Right hindlimb (tissue), 1 donor: ENCODE results near the gene PSME3IP1.
"Not testable (repeated sequence)": the region's sequence is repeated elsewhere in the genome, so short reads cannot be mapped to it uniquely, and the experiment has no call there.

ENCODE experiments used
- DNase-seq: peaks from one replicate; pipeline ENCODE4 v3.0.0-alpha.2; 2018

Gene PSME3IP1, protein sequence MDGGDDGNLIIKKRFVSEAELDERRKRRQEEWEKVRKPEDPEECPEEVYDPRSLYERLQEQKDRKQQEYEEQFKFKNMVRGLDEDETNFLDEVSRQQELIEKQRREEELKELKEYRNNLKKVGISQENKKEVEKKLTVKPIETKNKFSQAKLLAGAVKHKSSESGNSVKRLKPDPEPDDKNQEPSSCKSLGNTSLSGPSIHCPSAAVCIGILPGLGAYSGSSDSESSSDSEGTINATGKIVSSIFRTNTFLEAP

DNA sequence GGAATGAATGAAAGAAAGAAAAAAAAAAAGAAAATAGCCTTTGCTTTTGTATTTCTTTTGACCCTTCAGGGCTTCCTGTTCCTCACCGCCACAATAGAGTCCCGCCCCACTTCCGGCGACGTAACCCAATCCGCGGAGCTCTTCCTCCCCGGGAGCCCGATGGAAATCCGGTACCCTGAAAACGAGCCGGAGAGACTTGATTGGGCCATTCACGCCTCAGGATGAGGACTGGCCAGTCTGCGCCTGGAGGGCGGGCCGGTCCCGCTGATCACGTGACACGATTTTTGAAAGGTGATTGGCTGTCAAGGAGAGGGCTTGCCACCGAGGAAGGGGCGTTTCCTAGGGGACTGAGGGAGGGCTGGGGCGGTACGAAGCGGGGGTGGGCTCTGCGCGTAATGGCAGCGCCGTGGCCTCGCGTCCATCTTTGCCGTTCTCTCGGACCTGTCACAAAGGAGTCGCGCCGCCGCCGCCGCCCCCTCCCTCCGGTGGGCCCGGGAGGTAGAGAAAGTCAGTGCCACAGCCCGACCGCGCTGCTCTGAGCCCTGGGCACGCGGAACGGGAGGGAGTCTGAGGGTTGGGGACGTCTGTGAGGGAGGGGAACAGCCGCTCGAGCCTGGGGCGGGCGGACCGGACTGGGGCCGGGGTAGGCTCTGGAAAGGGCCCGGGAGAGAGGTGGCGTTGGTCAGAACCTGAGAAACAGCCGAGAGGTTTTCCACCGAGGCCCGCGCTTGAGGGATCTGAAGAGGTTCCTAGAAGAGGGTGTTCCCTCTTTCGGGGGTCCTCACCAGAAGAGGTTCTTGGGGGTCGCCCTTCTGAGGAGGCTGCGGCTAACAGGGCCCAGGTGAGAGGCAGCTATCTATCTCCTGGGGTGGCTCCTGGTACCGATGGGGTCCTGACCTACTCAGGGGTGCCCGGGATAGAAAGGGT, at the start of gene PSME3IP1, which contains the start of gene RSPRY1:
Gene PSME3IP1, minus strand, starts transcription at position 95 of the 927 bp plus-strand sequence. CDS start 12,185 bp downstream, outside the sequence.
Gene RSPRY1, plus strand, starts transcription at position 385 of the 927 bp plus-strand sequence. CDS start 18,330 bp downstream, outside the sequence.
- peak; percentile 100 for DNase-seq

DNA sequence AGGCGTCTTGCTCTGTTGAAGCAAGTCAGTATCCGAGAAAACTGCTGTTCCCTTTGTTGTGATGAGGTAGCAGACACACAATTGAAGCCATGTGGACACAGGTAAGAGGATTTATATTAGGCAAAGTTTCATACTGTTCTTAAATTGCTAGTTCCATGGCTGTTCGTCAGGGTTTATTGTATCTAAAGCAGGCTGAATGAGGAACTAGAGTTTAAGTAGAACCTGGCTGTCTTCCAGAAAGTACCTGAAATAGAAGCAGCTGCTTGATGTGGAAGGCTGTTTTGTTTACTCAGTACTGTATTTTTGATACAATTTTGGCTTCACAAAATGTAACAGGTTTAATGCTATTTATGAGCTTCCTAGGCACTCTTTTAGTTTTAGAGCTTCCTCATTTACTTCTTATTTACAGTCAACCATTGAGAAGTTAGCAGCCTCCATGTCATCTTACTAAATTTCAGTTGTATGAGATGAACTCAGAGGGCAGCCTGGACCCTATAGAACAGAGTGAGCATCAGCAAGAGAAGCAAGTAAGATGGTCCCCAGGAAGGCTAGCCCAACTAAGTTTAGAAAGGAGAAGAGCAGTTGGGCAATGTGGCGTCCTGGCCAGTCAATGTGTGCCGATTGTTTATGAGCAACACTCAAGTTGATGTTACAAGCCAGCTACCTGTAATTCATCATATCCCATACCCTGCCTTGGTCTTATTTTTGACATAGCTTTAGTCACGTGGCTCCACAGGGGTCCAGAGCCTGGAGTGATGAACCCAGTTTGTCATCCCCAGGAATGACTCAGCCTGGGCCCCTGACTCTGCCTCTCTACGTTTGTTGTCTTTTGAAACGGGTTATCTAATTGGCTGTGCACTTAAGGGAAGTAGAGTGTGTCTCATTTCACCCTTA, 49.5 kb upstream of the PSME3IP1 start:
- DNase-seq, result no peak

DNA sequence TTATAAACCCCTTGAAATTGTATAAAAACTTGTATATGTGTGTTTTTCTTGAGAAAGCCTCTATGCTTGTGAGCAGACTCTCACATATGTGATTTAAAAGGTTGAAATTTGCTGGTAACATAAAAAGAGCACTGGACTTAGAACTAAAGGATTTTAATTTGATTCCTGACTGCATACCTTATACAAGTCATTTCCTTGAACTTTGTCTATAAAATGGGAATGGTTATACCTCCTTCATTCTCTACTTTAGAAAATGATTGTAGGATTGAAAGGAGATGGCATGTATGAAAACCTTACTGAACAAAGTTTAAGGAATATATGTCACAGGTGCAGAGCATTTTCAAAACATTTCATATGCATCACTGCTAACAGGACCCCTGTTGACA, 48.9 kb upstream of the PSME3IP1 start:
- no peak for DNase-seq

DNA sequence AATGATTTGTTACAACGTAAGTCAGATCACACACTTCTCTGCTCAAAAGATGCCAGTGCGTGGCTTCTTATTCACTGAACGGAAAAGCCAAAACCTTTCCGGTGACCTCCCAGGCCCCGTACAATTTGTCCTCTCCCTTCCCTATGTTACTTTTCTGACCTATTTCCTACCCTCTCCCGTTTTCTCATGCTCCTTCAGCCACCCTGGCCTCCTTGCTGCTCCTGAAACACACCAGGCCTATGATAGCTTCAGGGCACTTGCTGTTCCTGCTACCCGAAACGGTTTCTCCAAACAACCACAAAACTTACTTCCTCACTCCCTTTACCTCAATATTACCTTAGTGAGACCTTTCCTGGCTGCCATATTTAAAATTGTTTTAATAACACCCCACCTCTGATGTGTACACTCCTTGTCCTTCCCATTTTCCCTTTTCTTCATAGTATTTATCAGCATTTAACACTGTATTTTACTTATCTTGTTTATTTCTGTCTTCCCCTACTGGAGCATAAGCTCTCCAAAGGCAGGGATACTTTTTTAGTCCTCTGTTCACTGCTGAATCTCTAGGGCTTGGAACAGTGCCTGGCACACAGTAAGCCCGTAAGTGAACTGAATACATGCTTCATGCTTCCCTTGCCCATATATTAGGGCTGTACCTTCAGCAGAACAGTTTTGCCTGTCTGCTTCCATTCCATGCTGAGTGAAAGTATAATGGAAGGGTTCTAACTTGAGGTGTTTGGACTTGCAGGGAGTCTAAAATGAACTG, 48.3 kb upstream of the PSME3IP1 start:
- DNase-seq, result no peak

DNA sequence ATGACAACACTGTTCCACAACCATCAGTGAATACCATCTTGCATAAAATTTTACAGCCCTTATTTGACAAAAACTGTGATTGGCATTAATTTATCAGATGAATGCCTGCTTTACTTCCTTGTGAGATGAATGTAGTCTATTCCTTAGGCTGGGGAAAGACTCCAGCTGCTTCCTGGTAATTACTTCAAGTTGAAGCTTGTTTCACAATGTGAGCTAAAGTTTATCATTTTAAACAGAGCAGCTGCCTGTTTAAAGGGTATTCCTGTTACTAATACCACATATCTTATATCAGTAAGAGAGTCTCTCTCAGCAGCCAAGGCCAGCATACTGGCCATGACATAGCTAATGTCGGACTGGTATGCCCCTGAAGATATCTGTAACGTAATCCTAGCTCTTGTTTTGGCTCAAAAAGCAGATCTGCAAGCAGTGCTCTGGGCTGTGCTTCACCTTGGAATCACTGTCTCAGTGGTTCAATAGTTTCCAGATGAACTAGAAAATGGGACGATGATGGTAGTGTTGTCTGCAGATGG, 46.0 kb upstream of the PSME3IP1 start:
- DNase-seq, result no peak

DNA sequence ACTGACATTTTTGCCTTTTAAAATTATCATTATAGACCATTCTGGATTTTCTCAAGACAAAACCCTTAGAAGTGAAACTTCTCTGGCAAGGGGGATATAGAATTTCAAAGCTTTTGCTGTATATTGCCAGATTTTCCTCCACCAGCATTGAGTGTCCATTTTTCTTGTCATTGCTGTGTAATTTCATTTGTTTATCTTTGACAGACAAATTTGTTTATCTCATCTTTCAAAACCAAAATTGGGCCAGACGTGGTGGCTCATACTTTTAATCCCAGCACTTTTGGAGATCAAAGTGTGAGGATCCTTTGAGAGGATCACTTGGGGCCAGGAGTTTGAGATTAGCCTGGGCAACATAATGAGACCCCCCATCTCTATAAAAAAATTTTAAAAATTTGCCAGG, 43.2 kb upstream of the PSME3IP1 start:
- no peak for DNase-seq

DNA sequence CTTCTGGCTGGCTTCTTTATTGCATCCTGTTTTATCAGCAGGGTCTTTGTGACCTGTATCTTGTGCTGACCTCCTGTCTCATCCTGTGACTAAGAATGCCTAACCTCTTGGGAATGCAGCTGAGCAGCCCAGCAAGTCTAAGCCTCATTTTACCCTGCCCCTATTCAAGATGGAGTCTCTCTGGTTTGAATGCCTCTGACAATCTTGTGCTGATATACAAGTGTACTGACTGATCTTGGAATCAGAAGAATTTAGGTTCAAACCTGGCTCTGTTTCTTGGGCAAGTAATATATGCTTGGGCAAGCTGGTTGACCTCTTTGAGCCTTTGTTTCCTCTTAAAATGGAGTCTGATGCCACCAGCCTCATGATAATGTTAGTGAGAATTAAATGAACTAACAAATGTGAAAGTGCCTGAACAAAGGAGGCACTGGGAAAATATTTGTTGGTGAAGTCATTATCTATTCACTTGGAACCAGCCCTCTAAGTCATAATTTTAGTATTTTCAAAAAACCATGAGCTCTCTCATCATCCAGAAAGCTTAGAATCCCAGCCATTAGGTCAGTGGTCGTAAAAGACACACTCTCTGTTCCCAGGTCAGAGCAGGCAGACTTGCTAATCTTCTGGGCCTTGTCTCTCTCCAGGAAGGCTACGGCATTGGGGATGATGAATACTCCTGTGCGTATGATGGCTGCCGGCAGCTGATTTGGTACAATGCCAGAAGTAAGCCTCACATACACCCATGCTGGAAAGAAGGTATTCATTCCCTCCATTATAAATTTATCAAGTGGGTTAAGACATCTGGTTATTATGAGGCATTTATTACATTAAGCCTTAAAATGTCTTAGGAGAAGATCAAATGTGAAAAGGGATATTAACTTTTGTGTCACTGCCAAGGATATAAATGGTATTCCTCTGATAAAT, 41.1 kb upstream of the PSME3IP1 start:
- DNase-seq, result no peak

DNA sequence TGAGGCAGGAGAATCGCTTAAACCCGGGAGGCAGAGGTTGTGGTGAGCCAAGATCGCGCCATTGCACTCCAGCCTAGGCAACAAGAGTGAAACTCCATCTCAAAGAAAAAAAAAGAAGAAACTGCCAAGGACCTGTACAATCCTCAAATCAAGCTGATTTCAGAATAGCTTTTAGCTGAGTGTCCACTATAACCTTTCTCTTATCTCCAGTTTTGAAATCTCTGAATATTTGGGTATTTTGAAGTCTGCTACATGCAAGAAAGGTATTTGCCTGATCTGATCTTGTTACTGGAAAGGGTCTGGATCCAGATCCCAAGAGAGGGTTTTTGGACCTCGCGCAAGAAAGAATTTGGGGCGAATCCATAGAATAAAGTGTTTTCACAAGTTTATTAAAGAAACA, 40.1 kb upstream of the PSME3IP1 start:
- no peak for DNase-seq

DNA sequence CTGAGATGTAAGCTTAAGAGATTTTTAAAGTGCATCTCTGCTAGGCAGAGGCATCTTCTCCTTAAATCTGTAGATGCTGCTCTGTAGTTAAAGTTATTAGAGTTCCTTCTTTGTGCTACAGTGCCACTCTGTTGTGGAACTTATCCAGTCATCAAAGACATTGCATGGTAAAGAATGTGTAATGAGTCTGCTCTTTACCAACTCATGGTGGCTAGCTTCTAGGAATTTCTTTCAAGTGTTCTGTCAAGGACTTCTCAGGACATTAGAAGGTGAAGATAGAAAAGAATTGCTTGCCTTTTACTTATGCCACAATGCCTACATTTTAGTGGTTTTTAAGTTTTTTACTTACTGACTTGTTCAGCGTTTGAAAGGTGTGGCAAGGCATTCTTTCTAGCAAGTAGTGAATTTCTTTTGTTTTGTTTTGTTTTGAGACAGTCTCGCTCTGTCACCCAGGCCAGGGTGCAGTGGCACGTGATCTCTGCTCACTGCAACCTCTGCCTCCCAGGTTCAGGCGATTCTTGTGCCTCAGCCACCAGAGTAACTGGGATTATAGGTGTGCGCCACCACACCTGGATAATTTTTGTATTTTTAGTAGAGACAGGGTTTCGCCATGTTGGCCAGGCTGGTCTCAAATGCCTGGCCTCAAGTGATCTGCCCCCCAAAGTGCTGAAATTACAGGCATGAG, 39.0 kb upstream of the PSME3IP1 start:
- no peak for DNase-seq

DNA sequence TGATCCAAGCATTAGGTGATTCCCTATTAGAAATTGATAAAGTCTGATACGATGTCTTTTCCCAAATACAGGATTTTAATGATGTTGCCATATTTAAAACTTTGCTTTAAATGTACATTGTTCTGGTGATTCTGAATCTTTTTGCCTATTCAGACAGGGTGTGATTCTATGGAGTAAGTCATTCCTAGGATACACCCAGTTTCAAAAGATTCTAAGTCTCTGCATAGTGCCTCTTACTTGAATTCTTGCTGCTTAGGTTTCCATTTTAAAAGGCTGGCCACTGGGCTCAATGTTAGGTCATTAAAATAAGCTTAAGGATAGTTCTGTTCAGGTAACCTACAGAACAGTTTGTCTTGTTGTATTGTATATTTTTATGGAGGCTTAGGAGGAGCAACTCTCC, 37.2 kb upstream of the PSME3IP1 start:
- DNase-seq, result no peak

DNA sequence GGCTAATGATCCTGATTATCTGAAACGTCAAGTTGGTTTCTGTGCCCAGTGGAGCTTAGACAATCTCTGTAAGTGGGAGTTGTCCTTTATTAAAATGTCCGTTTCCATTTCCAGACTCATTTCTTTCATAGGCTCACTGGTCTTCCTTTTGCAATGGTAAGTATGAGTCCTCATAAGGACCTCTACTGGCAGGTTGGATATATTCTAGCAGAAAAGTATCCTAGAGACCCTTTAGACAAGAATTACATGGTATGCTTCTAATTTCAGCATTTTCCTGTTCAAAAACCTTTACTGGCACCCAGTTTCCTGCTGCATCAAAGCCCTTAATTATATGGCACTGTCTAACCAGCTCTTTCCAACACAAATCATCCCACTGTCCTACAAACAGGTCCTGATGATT, 31.1 kb upstream of the PSME3IP1 start:
- no peak for DNase-seq

DNA sequence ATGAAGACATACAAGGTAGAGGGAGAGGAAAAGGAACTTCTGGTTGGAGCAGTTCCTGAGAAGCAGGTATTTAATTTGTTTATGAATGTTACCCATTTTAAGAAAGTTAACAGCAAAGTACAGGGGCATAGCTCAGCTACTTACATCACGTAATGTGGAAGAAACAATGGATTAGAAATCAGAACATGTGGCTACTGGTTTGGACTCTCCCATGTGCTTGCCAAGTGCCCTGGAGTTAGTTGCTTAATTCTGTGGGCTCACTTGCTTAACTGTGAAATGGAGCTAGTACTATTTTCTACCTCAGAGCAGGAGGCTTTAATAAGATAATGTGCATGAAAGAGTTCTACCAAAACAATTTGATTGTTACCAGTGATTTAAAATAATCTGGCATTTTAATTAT, 27.6 kb upstream of the PSME3IP1 start:
- DNase-seq, result no peak

DNA sequence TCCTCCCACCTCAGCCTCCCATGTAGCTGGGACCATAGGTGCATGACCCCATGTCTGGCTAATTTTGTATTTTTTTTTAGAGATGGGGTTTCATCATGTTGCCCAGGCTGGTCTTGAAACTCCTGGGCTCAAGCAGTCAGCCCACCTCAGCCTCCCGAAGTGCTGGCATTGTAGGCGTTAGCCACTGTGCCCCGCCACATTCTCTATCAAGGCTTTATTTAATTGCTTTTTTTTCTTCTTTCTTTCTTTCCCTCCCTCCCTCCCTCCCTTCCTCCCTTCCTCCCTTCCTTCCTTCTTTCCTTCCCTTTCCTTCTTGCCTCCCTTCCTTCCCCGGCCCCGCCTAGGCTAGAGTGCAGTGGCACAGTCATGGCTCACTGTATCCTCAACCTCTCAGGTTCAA, 23.9 kb upstream of the PSME3IP1 start:
- no peak for DNase-seq

DNA sequence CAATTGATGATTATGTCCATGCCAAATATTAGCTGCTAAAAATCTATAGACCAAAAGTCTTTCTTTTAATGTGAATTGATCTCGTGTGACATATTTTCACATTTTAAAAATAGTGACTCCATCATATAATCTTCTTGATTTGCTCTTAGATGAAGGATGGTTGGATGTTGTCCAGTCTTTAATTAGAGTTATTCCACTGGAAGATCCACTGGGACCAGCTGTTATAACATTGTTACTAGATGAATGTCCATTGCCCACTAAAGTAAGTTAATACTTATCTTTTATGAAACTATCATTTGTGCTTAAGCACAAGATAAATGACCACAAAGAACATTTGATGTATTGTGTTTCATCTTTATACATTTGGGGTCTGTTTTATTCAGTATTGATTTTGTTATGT, 23.1 kb upstream of the PSME3IP1 start:
- DNase-seq, result no peak

DNA sequence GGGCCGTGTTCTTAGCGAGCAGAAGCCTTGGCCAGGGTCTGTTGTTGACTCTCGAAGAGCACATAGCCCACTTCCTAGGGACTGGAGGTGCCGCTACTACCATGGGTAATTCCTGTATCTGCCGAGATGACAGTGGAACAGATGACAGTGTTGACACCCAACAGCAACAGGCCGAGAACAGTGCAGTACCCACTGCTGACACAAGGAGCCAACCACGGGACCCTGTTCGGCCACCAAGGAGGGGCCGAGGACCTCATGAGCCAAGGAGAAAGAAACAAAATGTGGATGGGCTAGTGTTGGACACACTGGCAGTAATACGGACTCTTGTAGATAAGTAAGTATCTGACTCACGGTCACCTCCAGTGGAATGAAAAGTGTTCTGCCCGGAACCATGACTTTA, 18.8 kb upstream of the PSME3IP1 start:
- DNase-seq, result no peak

DNA sequence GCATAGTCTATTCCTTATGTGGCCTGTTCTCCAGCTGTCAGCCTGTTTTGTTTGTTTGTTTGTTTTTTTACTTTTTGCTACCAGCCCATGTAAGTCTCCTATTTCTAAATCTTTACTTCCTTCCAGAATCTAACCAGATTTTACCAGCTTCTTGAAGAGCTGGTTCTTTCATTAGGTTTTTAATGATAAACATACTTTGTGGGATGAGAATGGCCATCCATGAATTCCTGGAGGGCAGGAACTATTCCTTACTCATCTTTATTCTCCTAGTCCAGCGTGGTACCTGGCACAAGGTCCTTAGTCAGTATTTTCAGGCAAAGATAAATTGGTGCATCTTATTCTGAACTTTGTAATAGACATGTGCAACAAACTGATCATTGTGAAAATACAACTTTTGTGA, 17.6 kb upstream of the PSME3IP1 start:
- DNase-seq, result no peak

DNA sequence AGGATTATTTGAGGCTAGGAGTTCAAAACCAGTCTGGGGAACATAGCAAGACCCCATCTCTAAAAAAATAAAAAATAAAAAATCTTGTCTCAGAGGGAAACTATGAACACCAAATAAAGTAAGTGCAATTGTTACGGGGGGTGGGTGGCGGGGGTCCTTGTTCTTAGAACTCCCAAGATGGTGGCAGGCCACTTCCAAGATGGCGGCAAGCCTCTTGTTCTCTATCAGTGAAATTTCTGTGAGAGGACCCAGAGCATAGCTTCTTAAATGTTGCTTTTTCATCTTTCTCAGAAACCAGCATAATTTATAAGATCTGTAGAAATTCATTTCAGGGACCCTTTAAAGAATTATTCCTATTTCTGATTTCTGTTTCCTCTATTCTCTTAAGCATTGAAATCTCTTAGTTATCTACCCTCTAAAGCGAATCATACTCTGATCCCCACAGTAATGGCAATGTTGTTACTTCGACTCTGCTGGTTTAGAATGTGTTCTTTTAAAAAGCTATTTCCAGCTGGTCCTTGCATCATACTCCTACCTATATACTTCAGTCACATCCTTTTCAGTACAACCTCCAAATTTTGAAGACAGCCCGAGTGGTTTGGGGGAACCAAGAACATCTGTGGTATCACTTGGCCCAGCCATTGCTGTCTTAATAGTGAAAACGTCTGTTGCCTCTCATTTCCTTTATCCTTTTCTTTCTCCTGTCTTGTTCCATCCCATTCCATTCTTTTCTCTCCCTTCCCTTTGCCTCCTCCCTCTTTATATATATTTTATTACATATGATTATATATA, 16.5 kb upstream of the PSME3IP1 start:
- no peak for DNase-seq

DNA sequence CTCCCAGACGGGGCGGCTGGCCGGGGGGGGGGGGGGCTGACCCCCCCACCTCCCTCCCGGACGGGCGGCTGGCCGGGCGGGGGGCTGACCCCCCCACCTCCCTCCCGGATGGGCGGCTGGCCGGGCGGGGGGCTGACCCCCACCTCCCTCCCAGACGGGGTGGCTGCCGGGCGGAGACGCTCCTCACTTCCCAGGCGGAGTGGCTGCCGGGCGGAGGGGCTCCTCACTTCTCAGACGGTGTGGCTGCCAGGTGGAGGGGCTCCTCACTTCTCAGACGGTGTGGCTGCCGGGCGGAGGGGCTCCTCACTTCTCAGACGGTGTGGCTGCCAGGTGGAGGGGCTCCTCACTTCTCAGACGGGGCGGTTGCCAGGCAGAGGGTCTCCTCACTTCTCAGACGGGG, 15.1 kb upstream of the PSME3IP1 start:
- DNase-seq, result not testable (repeated sequence)

DNA sequence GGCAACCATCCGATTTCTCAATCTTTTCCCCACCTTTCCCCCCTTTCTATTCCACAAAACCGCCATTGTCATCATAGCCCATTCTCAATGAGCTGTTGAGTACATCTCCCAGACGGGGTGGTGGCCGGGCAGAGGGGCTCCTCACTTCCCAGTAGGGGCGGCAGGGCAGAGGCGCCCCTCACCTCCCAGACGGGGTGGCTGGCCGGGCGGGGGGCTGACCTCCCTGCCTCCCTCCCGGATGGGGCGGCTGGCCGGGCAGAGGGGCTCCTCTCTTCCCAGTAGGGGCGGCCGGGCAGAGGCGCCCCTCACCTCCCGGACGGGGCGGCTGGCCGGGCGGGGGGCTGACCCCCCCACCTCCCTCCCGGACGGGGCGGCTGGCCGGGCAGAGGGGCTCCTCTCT, 14.5 kb upstream of the PSME3IP1 start:
- DNase-seq, result not testable (repeated sequence)
